Lower leg skin (tissue), 4 donors: Measurements from ENCODE around the gene ACTR5. TPM values are rescaled to one million over a fixed set of nuclear protein-coding genes. Genes with fewer than 3 reads are reported as not detected.

ENCODE experiments used
- DNase-seq, 2 donors: peaks; one replicate each; pipeline ENCODE4 v3.0.0-alpha.2; 2019; ENCODE audit warnings: low spot score in 2 of 2
- H3K4me3 ChIP-seq: fragments of 200-600 bp; sonication (generic); 2 replicates; pipeline ENCODE4 v1.5.1; 2017; ENCODE audit warnings: mild to moderate bottlenecking, low read depth; ENCODE audit not compliant: poor library complexity, severe bottlenecking
- POLR2A ChIP-seq, 2 donors: fragments of 450-650 bp; IDR thresholded peaks; one replicate each; pipeline ENCODE4 v1.6.1; 2016 to 2017; ENCODE audit warnings: antibody characterized with exemption in 2 of 2, mild to moderate bottlenecking in 1 of 2, moderate library complexity in 1 of 2
- WGBS, 2 donors: methylation state at CpG; one replicate each; pipeline ENCODE4 v1.1.5; 2018; 5-methylcytosine and 5-hydroxymethylcytosine counted together
- intact Hi-C: fragments of 100-400 bp; cut with DNase I; formaldehyde crosslinking; loops from one replicate; pipeline ENCODE4 v1.15.0; 2023; ENCODE audit warnings: low total_unique reads
- total RNA-seq, 4 donors: library from RNA; depleted of rRNA; stranded (reverse); fragments of >200 nt; gene quantifications; one replicate each; pipeline ENCODE4 v1.1.0, GENCODE V29; 2016
- TF ChIP-seq, protein P1 (sequence below), 3 donors: fragments of 450-650 bp; IDR thresholded peaks; one replicate each; pipeline ENCODE4 v1.5.1; 2016; ENCODE audit warnings: antibody characterized with exemption in 3 of 3, mild to moderate bottlenecking in 3 of 3, moderate library complexity in 2 of 3

The ACTR5 gene
- total RNA-seq, 4 donors from 2014 or later: 7.3 to 11.7 (median 10.8) TPM

DNA sequence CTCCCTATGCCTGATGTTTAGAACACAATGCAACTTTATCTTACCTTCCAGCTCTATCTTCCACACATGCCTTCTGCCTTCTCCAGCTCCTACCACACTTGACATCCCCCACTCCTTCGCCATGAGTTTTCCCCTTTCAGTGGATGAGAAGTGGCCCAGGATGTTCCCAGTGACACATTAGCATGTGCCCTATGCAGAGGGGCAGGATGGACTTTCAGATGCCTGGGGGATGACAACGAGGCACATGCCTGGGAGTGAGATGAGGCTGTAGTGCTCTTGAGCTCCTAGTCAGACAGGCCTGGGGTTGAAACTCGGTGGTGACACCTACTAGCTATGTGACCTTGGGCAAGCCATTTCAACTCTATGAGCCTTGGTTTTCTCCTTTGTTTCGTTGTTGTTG, 44.1 kb upstream of the ACTR5 start:
- 52 to 58% methylated on average over 4 of the region's 4 CpGs for WGBS, 2 donors
- H3K4me3 ChIP-seq: no peak overlapping the region
- intact Hi-C loops: no loop called here
- TF ChIP-seq POLR2A (IDR thresholded peaks at IDR 0.05): no peak
- TF ChIP-seq, protein P1, sequence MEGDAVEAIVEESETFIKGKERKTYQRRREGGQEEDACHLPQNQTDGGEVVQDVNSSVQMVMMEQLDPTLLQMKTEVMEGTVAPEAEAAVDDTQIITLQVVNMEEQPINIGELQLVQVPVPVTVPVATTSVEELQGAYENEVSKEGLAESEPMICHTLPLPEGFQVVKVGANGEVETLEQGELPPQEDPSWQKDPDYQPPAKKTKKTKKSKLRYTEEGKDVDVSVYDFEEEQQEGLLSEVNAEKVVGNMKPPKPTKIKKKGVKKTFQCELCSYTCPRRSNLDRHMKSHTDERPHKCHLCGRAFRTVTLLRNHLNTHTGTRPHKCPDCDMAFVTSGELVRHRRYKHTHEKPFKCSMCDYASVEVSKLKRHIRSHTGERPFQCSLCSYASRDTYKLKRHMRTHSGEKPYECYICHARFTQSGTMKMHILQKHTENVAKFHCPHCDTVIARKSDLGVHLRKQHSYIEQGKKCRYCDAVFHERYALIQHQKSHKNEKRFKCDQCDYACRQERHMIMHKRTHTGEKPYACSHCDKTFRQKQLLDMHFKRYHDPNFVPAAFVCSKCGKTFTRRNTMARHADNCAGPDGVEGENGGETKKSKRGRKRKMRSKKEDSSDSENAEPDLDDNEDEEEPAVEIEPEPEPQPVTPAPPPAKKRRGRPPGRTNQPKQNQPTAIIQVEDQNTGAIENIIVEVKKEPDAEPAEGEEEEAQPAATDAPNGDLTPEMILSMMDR (IDR thresholded peaks at IDR 0.05): no peak
- DNase-seq: peak in 1 of 2 donors; percentile 53

DNA sequence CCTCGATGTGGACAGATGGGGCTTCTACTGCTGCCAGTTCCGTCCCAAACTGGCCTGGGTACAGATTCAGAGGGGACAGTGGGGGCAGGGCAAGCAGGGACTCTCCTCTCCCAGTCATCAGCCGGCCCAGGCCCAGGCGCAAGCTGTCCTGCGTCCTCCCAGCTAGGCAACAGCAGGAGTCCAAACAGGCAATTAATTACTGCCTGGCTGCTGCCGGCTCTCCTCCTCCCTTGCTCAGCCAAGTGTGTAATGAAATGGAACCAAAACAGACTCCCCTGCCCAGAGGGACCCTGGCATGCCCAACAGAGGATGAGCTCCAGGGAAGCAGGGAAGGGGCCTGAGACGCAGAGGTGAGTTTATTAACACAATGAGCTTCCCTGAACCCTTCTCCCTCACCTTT, 41.8 kb upstream of the ACTR5 start:
- no peak for DNase-seq
- no peak for TF ChIP-seq POLR2A (IDR thresholded peaks at IDR 0.05)
- TF ChIP-seq, protein P1 (IDR thresholded peaks at IDR 0.05): no peak
- H3K4me3 ChIP-seq: no peak overlapping the region
- WGBS, 2 donors: 4 to 26% methylated on average over 6 to 7 of the region's 7 CpGs
- intact Hi-C loops: no loop called here

DNA sequence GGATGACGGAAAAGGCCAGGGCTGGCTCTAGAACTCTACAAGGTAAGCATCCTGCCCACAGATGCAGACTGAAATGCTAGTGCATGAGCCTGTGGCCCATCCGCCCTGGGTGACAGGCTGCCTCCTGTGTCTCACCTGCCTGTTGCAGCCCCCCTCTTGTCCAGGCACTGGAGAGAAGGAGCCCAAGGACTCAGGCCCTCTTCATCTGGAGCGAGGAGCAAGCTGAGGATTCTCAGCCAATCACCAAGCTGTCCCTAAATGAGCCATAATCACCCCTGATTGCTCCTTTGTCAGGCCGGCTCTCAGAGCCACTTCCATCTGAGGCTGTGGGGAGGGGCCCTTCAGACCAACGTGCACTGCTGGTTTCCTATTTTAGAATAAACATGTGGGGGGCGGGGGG, 34.0 kb upstream of the ACTR5 start:
- no peak for DNase-seq
- no peak for TF ChIP-seq POLR2A (IDR thresholded peaks at IDR 0.05)
- TF ChIP-seq, protein P1 (IDR thresholded peaks at IDR 0.05): no peak
- whole genome bisulfite sequencing, 2 donors: 20% methylated on average over 6 of the region's 6 CpGs
- intact Hi-C loops: no loop called here
- H3K4me3 ChIP-seq: no peak overlapping the region

DNA sequence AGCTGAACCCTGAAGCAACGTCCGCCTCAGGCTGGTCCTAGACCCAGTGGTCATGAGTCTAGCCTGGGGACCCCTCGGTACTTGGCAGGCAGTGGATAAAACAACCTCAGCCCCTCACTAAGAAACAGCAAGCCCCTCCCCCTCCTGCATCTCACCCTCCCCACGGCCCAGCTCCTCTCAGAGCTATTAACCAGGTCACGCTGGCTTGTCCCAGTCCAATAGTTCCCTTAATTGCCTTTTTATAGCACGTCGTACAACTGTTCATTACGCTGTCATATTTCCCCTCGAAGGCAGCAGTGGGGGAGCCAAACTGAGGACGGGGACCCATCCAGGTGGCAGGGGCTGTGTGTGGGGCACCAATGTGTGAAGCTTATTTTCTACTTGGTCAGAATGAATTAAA, 32.6 kb upstream of the ACTR5 start:
- no peak for DNase-seq
- WGBS, 2 donors: 19% methylated on average over 10 of the region's 10 CpGs
- no peak for TF ChIP-seq POLR2A (IDR thresholded peaks at IDR 0.05)
- TF ChIP-seq, protein P1 (IDR thresholded peaks at IDR 0.05): no peak
- intact Hi-C loops: no loop called here
- no peak overlapping the region for H3K4me3 ChIP-seq

DNA sequence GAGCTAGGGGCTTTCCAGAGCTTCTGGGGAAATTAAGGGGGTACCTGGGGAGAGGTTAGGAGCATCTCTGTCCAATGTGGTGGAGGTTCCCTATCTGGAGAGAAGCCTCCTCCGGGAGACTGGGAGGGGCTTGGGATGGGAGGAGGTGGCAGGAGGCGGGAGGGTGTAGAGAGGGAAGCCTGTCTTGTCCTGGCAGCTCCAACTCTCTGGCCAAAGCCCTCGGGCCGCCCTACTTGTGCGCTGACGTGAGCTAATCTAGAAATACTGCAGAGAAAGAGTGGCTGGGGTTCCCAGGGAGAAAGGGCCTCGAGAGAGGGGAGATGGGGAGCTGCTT, 25.6 kb upstream of the ACTR5 start:
- WGBS, 2 donors: 0 to 4% methylated on average over 7 of the region's 7 CpGs
- no peak for TF ChIP-seq POLR2A (IDR thresholded peaks at IDR 0.05)
- TF ChIP-seq, protein P1 (IDR thresholded peaks at IDR 0.05): no peak
- intact Hi-C loops: no loop called here
- DNase-seq: no peak
- no peak overlapping the region for H3K4me3 ChIP-seq

DNA sequence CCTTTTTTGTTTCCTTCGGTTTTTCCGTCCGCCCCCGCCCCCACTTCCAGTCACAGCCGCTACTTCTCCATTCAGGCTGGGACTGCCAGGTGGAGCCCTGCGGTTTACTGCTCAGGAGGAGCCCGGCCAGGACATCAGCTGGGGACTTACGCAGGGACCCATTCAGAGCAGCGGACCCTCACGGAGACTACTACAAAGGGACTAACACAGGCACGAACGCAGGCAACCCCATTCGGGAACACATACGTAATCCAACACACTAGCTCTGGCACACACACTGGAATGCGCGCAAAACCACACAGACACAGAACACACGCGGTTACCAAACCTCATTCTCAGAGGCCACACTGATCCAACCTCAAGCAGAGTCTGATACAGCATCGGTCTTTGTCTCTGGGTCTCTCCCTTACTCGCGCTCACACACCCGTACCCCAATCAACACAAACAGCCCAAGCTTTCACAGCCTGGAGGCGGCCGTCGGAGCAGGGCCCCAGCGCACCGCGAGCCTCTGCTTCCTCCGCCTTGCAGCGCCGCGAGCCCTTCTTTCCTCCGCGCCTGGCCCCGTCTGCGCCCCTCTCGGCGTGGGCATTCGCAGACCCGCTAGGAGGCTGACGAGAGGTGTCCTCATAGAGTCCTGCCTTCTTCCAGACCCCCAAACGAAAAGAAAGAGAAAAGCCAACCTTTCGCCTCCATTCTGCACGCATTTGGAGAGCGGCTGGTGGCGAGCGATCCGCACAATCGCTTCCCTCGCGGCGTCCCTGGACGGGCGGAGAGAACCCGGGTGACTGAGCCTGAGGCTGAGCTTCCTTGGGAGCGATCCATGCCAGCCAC, 25.0 kb upstream of the ACTR5 start:
- H3K4me3 ChIP-seq: no peak overlapping the region
- no peak for TF ChIP-seq POLR2A (IDR thresholded peaks at IDR 0.05)
- TF ChIP-seq, protein P1 (IDR thresholded peaks at IDR 0.05): no peak
- 2% methylated on average over 55 to 56 of the region's 56 CpGs for WGBS, 2 donors
- no peak for DNase-seq
- intact Hi-C loops: no loop called here
